Ovary (tissue), 3 donors: ENCODE measurements around the gene RETREG3.

Experiments
- CTCF ChIP-seq, 3 donors: fragments of 450-650 bp in 2 of 3; fragments of 200-600 bp in 1 of 3; IDR thresholded peaks; one replicate each; pipeline versions ENCODE4 v1.5.1 to v1.8.0; 2016 to 2022; ENCODE audit warnings: antibody characterized with exemption in 3 of 3, mild to moderate bottlenecking in 1 of 3
- EP300 ChIP-seq: sonication (generic); formaldehyde crosslinking; IDR thresholded peaks from one replicate; pipeline ENCODE4 v1.6.1; 2017; ENCODE audit warnings: antibody characterized with exemption
- POLR2A ChIP-seq: fragments of 450-650 bp; IDR thresholded peaks from one replicate; pipeline ENCODE4 v1.6.1; 2017; ENCODE audit warnings: antibody characterized with exemption, mild to moderate bottlenecking, moderate library complexity
- donor health status: DM: no; HTN: no; CAD: no.

- no peak for TF ChIP-seq POLR2A
- TF ChIP-seq CTCF (IDR thresholded peaks at IDR 0.05): no peak
- no peak for TF ChIP-seq EP300
Measured at GRCh38 chr17:42537156-42537805, 71.9 kb downstream of the RETREG3 start.
